GM19463 (cell line): Measurements from ENCODE around the gene GAMT.

Experiments
- ATAC-seq: cut with Tn5 transposase; IDR thresholded peaks from one replicate; pipeline ENCODE4 v1.9.1; 2021; ENCODE audit warnings: mild to moderate bottlenecking, moderate library complexity; ENCODE audit not compliant: unreplicated experiment

The GAMT gene

GRCh38 chr19:1387684-1388636, 13.4 kb downstream of the GAMT start:
- ATAC-seq = no peak

GRCh38 chr19:1386945-1387683, 14.2 kb downstream of the GAMT start:
- no peak for ATAC-seq

- no peak for ATAC-seq
Measured at GRCh38 chr19:1385816-1386215, 15.5 kb downstream of the GAMT start.

- no peak for ATAC-seq
Measured at GRCh38 chr19:1384478-1385110, 16.7 kb downstream of the GAMT start.

GRCh38 chr19:1384085-1384462, 17.3 kb downstream of the GAMT start:
- ATAC-seq = no peak

- ATAC-seq = peak; percentile 82
Measured at GRCh38 chr19:1383312-1384084, 17.8 kb downstream of the GAMT start, which contains the start of gene NDUFS7. TSS of gene NDUFS7 (plus strand) at chr19:1383907. CDS start at chr19:1383927, 20 bp downstream.

- ATAC-seq = no peak
Measured at GRCh38 chr19:1383017-1383311, 18.4 kb downstream of the GAMT start.

- ATAC-seq = no peak
Measured at GRCh38 chr19:1382250-1382649, 19.1 kb downstream of the GAMT start.

GRCh38 chr19:1379961-1380489, 21.3 kb downstream of the GAMT start:
- no peak for ATAC-seq

GRCh38 chr19:1379126-1379905, 22.0 kb downstream of the GAMT start:
- no peak for ATAC-seq

- ATAC-seq = no peak
Measured at GRCh38 chr19:1377965-1378785, 23.2 kb downstream of the GAMT start.

GRCh38 chr19:1377176-1377964, 24.0 kb downstream of the GAMT start:
- ATAC-seq = no peak

- ATAC-seq = no peak
Measured at GRCh38 chr19:1376415-1376805, 24.9 kb downstream of the GAMT start.

- ATAC-seq = no peak
Measured at GRCh38 chr19:1374250-1374577, 27.1 kb downstream of the GAMT start.

- no peak for ATAC-seq
Measured at GRCh38 chr19:1373534-1374249, 27.6 kb downstream of the GAMT start.

- ATAC-seq = no peak
Measured at GRCh38 chr19:1373042-1373533, 28.3 kb downstream of the GAMT start.

- ATAC-seq = no peak
Measured at GRCh38 chr19:1370579-1371361, 30.6 kb downstream of the GAMT start.
